NCI-H1694 (cell line): ENCODE measurements around the gene GGTLC1.

Experiments used
- DNase-seq: peaks from one replicate; lab custom pipeline; 2025; lab: John Stamatoyannopoulos, UW

The GGTLC1 gene

DNA sequence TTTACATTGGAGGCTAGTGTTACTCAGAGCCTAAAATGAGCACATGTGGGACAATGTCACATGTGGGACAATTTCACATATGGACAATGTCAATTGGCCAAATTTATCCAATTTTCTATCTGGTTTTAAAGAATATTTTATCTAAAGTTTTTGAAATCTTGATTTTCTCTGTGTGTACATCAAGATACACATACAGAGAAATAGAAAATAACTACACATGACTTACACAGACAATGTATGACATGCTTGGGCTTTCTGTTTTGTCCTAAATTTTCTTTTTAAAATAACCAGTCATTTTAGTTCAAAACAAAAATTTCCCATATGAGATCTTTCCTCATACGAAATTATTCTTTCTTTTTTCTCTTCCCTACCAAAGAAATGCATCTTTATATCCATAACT, 24.6 kb downstream of the GGTLC1 start:
- DNase-seq = no peak

DNA sequence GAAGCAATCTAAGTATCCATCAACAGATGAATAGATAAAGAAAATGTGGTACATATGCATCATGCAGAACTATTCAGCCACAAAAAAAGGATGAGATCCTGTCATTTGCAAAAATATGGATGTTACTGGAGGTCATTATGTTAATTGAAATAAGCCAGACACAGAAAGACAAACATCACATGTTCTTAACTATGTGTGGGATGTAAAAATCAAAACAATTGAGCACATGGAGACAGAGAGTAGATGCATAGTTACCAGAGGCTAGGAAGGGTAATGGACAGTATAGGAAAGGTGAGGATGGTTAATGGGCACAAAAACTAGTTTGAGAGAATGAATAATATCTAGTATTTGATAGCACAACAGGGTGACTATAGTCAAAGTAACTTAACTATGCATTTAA, 26.3 kb downstream of the GGTLC1 start:
- DNase-seq = no peak

DNA sequence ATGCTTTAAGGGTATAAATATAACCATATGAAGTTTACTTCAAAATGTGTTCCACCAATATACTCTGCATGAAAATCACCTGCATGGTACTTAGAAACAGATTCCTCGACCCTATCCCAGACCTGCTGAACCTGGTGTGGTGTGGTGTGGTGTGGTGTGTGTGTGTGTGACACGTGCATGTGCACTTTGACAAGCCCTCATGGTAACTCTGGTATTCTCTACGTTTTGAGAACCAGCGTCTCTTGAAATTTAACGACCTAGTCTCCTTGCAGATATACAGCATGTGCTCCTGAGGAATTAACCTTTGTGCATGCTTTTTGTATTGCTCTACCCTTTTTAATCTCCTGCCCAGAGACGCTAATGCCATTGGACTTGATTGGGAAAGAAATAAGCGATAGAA, 29.5 kb downstream of the GGTLC1 start:
- no peak for DNase-seq

DNA sequence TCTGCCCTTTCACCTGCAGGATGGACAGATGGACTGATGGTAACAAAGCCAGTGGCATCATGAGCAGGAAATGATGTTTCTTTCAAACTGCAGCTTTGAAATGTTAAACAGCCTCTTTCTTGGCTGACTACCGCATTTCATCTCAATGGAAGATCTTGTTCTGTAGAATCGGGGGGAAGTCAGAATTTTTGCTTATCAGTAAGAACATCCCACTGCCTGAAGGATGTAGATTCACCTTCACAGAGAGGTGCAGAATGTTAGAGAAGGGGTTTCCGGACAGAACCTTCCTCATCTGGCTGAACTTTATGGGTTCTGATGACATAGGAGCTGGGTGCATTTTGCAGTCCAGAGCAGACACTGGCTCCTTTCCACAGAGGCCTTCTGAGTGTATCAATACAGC, 32.7 kb downstream of the GGTLC1 start:
- DNase-seq = no peak

DNA sequence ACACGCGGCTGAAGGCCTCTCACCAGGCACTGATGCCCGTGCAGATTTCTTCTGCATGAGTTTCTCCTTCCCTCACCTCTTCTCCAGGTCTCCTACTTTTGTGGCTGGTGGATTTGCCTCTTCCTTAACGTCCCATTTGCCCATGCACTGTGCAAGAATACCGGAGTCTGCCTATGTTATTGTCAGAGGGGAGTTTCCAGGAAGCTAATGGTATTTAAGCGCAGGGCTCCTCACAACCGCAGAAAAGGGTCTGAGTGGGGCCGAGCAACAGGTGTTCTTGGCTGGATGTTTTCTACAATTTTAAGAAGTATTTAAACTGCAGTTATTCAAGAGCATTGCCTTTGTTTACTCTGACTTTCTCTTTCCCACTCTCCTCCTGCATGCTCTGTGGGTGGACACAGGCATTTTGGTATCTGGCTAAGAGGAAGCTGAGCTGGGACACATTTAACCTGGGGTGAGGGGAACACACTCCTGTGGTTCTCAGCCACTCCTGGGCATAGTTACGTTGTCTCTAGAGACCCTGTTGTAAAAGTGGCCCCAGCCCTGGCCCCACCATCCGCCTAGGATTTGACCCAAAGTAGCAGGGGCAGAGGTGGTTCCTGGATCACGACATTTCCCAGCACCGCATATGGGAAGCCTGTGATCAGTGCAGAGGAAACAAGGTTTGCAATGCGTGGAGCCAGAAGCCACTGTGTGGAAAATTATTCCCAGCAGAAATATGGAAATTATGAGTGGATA, 34.4 kb downstream of the GGTLC1 start:
- DNase-seq = no peak

DNA sequence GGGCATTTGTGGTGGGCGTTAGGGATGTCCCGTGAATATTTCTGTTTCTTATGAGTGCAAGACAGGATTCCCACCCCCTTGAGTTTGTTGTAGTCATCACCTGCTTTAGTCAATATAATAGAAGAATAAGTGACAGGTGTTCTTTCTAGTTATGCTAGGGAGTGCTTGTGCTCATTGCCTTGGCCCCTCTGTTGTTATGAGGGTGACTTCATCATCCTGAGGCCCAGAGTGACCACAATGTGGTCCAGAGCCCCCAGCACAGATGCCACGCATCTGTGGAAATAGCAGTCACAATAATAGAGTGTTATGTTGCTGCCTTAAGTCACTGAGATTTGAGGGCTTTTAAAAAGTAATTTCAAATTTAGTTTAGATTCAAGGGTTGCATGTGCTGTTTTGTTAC, 42.4 kb downstream of the GGTLC1 start:
- no peak for DNase-seq

DNA sequence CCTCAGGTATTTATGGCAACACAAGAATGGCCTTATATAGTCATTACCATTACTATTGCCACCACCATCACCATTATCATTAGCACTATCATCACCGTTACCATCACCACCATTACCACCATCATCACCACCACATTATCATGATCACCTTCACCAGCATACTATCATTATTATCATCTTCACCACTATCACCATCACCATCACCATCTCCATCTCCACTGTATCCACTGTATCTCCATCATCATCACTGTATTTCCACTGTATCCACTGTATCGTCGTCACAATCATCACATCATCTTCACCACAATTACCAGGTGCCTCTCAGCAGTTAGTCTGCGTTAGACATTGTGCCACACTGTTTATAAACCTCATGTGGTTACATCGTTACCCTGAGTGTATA, 45.3 kb downstream of the GGTLC1 start:
- DNase-seq = no peak

DNA sequence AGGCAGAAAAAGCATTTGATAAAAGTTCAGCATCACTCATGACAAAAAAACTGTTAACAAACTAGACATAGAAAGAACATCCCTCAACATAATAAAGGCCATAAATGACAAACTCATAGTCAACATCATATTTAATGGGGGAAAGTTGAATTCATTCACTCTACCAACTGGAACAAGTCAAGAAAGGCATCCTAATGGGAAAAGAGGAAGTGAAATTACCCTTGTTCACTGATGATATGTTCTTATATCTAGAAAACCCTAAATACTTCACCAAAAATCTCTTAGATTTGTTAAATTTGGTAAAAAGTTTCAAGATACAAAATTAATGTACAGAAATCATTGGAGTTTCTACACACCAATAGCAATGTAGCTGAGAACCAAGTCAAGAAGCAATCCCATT, 48.9 kb downstream of the GGTLC1 start:
- no peak for DNase-seq

DNA sequence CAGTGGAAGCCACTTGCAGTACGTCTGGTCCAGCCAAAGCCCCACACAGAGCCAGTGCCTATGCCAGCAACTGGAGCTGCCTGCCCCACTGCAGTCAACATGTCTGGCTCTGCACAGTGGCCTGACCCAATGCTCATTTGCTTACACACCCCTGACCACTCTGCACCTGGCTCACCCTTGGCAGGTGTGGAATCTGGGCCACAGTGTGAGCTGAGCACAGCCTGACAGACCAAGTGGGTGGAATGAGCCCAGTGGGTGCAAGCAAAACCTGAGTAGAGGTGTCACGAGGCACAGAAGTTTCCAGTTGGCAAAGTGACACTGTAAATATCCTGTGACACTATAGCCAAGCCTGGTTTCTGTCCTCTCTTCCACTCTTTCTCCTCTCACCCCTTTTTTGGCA, 49.5 kb downstream of the GGTLC1 start:
- no peak for DNase-seq

DNA sequence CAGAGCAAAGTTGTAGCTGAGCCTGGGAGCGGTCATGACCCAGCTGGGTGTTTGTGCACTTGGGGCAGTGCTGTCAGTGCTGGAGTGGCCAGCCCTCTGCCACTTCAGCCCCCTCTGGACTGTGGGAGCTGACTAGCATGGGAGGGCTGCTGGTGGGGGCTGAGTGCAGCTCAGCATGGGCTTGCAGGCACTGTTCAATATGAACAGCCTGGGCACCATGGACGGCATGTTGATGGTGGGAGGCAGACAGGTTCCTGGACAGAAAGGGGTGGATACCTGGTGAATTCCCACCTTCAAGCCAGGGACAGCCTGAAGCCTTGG, 50.5 kb downstream of the GGTLC1 start:
- no peak for DNase-seq

DNA sequence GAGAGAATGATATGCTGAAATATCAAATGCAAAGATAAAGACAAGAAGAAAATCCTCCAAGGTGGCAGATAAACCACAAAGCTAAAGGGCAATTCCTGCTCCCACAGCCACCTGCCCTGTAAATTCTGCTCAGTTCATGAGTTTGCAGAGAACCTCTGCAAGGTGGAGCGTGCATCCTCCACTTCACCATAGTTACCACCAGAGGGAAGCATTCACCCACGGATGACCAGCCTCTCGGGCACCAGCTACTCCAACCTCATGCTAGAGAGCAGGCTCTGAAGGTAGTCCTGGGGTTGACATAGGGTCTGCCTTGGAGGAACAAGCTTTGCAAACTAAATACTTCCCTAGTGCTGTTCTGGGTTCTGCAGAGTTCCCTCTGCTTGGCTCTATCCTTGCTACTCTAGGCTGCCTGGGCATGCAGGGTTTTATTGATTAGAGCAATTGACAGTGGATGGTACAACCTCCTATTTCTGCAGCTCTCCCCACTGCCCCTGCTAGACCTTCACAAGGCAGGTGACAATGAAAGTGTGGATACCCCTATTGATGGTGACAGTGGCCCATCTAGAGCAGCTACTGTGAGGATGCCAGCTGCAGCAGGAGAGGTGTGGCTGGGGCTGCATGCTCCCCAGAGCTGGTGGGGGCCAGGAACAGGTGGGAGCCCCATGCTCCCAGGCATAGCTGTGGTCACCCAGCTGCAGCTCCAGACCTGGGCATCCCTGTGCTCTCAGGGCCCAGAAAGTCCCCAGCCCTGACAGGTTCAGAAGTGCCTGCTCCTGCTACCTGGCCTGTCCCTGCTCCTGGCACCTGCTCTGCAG, 51.1 kb downstream of the GGTLC1 start:
- peak; percentile 62 for DNase-seq
